PC-3 (cell line): ENCODE measurements around the gene SHISA6.

ENCODE experiments used
- CTCF ChIP-seq: fragments of 300-600 bp; sonication (generic); conservative IDR thresholded peaks from 2 replicates; pipeline ENCODE4 v1.5.1; 2017; ENCODE audit warnings: antibody characterized with exemption, low read depth, mild to moderate bottlenecking, low read length
- EZH2 ChIP-seq: fragments of 300-600 bp; sonication (generic); IDR thresholded peaks from one replicate; pipeline ENCODE4 v1.6.1; 2017; ENCODE audit warnings: antibody characterized with exemption, mild to moderate bottlenecking, low read length; ENCODE audit not compliant: unreplicated experiment
- EZH2phosphoT487 ChIP-seq: fragments of 300-600 bp; sonication (generic); IDR thresholded peaks from 2 replicates; pipeline ENCODE4 v1.6.1; 2018; ENCODE audit warnings: mild to moderate bottlenecking, antibody characterized with exemption, low read length, borderline replicate concordance

DNA sequence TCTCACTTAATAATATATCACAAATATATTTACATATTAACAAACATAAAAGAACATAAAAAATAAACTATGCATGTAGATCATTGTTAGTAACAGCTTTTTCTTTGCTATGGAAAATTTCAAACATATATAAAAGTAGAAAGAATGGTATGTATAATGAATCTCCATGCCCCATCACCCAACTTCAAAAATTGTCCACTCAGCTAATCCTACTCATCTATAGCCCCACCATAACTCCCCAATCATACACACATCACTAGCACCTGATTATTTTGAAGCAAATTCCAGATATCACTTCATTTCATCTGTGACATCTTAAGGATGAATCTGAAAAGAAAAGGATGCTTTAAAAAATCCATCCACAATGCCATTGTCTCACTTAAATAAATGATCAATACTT is 46.8 kb downstream of the SHISA6 start:
- TF ChIP-seq CTCF (no peak), EZH2phosphoT487 (no peak), EZH2 (no peak)
